GM12875 (cell line): ENCODE measurements around the gene C3orf70.
A peak's percentile ranks its signal among the peaks of the same experiment; 100 is the strongest.

ENCODE experiments used
- H3K4me3 ChIP-seq: one replicate; pipeline ENCODE4 v1.5.1; 2011; ENCODE audit warnings: low read depth, low read length, control low read depth
- TF ChIP-seq, protein P1 (sequence below): IDR thresholded peaks from 2 replicates; pipeline ENCODE4 v1.5.1; 2011; ENCODE audit warnings: low read depth, mild to moderate bottlenecking, control low read depth, inconsistent platforms, low read length, moderate library complexity, borderline replicate concordance; ENCODE audit not compliant: insufficient read depth

The C3orf70 gene

DNA sequence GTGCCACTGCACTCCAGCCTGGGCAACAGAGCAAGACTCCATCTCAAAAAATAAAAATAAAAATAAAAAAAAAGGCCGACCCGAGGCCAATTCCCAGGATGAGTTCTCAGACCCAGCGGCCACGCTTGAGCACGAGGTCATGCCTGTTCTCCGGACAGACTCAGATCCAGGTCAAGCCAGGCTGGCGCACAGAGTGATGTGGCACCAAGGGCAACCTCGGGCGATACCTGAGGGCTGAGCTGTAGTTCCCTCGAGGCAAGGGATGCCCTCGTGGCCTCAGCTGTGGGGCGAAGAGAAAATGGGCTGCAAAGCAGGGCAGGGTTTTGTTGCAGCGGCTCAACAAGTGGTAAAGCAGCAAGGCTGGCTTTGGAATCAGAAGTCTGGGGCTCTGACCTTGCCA lies 77.3 kb downstream of the C3orf70 start:
- TF ChIP-seq, protein P1, sequence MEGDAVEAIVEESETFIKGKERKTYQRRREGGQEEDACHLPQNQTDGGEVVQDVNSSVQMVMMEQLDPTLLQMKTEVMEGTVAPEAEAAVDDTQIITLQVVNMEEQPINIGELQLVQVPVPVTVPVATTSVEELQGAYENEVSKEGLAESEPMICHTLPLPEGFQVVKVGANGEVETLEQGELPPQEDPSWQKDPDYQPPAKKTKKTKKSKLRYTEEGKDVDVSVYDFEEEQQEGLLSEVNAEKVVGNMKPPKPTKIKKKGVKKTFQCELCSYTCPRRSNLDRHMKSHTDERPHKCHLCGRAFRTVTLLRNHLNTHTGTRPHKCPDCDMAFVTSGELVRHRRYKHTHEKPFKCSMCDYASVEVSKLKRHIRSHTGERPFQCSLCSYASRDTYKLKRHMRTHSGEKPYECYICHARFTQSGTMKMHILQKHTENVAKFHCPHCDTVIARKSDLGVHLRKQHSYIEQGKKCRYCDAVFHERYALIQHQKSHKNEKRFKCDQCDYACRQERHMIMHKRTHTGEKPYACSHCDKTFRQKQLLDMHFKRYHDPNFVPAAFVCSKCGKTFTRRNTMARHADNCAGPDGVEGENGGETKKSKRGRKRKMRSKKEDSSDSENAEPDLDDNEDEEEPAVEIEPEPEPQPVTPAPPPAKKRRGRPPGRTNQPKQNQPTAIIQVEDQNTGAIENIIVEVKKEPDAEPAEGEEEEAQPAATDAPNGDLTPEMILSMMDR = no peak
- H3K4me3 ChIP-seq = no peak overlapping the region

DNA sequence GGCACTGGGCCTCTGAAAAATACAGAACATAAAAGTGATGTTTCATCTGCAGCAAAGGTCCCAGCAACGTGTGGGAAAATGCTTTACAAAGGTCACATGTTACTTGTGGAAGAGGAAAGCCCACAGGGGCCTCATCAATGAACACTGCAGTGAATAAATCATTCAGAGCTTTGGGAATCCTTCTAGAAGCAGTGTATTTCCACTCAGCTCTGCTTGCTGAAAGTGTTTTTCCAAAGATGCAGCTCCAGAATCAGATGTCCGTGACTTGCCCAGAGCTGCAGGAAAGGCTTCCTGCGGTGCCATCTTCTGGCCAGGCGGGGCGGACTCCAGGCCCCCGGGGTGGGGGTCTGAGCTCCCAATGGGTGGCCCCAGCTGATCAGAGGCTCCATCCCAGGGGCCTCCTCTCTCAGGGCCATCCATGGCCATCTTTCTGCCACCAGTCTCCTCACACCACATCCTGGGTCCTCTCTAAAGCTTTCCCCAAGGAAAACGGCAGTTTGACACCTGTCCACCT lies 81.5 kb downstream of the C3orf70 start:
- TF ChIP-seq, protein P1 = no peak
- no peak overlapping the region for H3K4me3 ChIP-seq

DNA sequence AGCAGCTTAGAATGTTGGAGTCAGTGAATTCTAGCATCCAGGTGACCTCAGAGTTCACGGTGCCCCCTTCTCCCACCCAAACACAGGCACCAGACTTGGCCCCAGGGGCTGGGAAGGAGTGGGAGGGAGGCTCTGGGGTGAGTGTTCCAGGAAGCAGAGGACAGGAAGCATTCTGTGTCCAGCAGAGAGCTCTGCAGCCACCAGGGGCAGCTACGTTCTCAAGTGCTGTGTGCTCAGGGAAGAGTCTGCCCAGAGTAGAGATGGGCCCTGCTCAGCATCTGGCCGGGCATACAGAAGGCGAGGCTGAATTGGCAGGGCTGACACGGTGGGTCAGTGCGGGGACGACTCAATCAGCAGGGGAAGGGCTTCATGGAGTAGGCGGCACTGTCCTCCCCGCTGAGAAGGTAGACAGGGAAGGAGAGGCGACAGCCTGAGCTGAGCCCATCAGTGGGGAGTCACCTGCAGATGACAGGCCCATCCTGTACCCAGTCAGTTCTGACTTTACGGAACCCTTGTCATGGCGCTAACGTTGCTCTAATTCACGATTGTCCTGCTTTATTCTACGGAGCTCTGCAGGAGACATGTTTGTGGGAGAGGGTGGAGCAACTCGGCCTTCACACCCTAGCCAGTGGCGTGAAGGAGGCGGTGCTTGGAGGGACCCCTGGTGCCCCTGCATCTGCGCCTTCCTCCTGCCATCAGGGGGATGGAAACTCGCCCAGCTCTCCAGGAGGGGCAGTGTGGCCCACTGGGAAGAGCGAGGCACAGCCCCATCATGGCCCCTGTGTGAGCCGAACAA lies 82.2 kb downstream of the C3orf70 start:
- TF ChIP-seq, protein P1 = 0 out of 2 replicates have a peak, but pooled peaks have one; percentile 5
- no peak overlapping the region for H3K4me3 ChIP-seq

DNA sequence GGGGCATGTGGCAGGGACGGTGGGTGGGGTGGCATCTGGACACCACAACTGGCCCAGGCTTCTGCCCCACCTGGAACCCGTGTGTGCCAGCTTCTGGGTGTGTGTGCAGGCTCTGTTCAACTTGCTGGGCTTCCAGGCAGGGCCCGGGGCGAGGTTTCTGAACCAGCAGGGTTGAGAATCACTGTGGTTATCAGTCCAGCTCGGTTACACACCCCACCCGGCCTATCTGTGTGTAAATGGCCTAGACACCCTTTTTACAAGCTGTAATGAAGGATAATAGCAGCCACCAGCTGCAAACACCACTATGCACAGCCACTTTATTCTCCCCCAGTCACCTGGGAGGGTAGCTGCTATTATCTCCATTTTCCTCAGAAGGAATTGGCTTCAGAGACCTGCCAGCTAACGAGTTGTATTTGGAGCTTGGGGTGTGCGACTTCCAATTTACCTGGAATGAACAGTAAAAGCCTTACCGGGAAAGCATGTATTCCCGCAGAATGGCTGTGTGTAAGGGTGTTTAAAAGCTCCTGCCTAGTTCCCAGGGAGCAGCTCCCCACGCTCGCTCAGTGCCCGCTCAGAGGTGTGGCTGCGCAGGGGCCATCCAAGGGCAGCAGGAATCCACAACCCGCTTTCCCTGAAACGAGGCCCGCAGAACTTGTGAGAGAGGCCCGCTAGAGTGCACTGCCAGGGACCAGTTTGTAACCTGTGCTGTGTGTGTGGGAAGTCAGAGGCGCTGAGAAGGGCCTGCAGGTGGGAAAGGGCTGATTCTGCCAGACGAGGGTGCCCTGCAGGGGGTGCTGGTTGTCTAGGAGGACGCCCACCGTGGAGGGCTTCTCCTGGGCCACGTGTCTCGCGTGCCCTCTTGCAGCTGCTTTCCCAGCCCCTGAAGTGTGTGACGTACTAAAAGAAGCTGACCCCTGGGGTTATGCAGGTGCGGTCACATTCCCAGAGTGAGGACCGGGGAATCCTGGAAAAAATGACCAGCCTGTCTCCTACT lies 83.5 kb downstream of the C3orf70 start:
- TF ChIP-seq, protein P1 = no peak
- H3K4me3 ChIP-seq = no peak overlapping the region

DNA sequence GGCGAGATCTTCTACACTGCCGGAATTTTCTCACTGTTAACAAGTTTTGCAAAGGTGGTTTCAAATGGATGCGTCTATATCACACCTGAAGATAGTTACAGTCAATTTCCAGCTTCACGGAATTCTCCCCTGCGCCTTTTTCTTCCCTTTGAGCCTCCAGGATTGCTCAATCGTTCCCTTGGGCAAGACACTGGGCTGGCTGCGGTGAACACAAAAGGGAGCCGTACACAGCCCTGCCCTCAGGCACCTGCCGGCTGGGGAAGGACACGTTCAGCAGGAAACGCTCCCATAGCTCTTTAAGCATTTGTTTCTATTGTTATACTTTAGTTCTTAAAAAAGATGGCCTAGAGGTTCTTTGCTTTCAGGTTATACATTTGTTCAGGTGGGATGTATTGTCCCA lies 85.7 kb downstream of the C3orf70 start:
- H3K4me3 ChIP-seq = no peak overlapping the region
- TF ChIP-seq, protein P1 = no peak

DNA sequence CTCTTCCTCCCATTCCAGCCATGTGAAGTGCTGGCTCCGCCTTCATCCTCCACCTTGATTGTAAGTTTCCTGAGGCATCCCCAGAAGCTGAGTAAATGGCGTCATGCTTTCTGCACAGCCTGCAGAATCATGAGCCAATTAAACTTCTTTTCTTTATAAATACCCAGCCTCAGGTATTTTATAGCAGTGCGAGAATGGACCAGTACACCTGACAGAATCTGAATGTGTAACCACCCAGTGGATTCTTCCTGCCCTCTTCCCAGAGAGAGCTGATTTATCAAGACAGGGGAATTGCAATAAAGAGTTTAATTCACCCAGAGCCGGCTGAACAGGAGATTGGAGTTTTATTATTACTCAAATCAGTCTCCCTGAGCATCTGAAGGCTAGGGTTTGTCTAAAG lies 86.6 kb downstream of the C3orf70 start:
- H3K4me3 ChIP-seq = no peak overlapping the region
- TF ChIP-seq, protein P1 = no peak
